Superior temporal gyrus (tissue), 1 donor: ENCODE results near the gene SPDEF.

Experiments
- DNase-seq: peaks from one replicate; pipeline ENCODE4 v3.0.0-alpha.2; 2016; ENCODE audit errors: extremely low spot score

SPDEF gene

GRCh38 chr6:34528996-34529664 lies 27.0 kb downstream of the SPDEF start:
- no peak for DNase-seq

GRCh38 chr6:34527751-34528670 lies 28.1 kb downstream of the SPDEF start:
- DNase-seq = no peak

GRCh38 chr6:34526992-34527728 lies 29.0 kb downstream of the SPDEF start:
- peak; percentile 81 for DNase-seq

GRCh38 chr6:34526241-34526972 lies 29.7 kb downstream of the SPDEF start:
- DNase-seq = no peak

- no peak for DNase-seq
These were observed 30.5 kb downstream of the SPDEF start for GRCh38 chr6:34525431-34526175.

DNA sequence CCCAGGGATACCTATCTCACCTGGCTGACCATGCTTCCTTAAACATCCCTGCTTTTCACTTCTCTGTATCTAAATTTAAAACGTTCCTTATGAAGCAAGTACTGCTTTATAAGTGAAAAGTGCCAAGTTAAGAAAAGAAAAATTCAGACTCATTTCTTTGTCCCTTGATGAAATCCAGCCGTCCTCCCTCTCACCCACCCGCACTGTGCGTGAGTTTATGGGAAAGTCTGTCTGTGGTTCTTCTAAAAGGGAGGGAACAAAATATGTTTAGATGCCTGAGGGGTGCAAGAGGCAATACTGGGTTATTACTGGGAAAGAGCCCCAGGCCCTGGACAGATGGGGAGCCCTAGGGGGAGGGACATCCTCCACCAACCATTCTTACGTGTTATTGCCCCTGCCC lies 31.2 kb downstream of the SPDEF start:
- no peak for DNase-seq

GRCh38 chr6:34524499-34524898 lies 31.6 kb downstream of the SPDEF start:
- DNase-seq = no peak

- no peak for DNase-seq
These were observed 32.5 kb downstream of the SPDEF start for GRCh38 chr6:34523441-34524206.

DNA sequence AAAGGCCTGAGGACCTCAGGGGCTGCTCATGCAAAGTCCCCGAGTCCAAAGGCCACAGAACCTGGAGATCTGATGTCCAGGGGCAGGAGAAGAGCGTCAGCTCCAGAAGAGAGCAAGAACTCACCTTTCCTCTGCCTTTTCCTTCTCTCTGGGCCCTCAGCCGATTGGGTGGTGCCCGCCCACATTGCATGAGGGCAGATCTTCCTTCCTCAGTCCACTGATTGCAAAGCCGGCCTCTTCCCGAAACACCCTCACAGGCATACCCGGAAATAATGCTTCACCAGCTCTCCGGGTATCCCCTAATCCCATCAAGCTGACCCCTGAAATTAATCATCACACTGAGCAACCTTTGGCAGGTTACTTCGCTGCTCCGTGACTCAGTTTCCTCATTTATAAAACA lies 33.4 kb downstream of the SPDEF start:
- no peak for DNase-seq

- no peak for DNase-seq
These were observed 34.5 kb downstream of the SPDEF start for GRCh38 chr6:34521463-34522285.

DNA sequence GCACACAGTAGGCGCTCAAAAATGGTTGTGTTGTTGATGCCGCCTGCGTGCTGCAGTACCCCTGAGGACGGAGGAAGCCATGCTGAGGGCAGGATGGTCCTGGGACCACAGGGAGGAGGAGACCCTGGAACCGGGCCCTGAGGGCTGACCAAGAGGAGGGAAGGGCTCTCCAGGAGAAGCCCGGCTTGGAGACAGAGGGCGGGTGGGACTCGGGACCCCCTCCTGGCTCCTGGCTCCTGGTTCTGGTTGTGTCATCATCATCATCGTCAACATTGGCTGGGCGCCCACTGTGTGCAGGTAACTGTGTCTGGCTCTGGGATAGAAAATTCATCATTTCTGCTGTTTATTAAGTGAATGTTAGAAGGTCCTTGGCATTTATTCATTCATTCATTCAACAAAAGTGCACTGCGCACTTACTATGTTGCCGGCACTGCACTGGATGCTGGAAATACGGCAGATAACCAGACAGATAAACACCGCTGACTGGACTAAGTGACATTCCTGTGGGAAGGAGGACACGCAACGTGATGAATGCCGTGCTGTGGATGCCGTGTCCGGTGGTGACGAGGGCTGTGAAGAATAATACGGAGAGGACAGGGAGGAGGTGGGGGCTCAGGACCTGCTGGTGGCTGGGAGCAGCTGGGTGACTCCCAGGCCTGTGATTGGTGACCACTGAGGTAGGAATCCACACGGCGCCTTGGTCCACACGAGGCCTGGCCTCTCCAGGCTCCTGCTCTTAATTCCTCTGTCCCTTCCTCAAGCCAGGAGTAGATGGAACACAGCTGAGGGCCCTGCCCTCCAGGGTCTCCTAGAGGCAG lies 35.3 kb downstream of the SPDEF start:
- DNase-seq = no peak

GRCh38 chr6:34519971-34520644 lies 36.0 kb downstream of the SPDEF start:
- no peak for DNase-seq

DNA sequence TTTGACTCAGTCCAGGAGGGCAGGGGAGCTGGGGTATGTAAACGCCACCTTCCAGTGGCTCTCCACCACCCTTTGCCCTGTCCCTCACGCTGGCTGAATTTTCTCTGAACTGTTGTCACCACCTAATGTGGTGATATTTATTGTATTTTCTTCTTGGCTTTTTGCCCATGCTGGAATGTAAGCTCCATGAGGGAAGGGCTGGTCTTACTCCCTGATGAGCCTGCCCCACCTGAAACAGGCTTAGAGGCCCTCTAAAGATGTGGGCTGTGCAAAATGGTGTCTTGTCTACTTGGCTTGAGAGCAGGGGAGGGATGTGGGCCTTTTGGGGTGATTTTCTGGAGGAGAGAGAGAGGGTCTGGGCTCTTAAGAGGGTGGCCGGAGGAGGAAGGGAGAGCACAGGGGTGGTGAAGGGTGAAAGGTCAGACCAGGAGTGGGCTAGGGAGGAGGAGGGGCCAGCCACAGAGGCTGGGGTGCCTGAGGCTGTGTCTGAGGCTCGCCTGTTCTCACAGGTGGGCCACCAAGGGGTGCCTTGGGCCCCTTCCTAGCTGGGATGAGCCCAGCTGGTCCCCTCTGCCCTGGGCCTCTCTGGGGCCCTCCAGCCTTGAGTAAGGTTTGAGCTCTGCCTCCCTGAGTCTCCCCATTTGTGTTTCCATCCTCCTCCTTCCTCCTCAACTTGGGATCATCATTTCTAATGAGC lies 37.3 kb downstream of the SPDEF start:
- no peak for DNase-seq

DNA sequence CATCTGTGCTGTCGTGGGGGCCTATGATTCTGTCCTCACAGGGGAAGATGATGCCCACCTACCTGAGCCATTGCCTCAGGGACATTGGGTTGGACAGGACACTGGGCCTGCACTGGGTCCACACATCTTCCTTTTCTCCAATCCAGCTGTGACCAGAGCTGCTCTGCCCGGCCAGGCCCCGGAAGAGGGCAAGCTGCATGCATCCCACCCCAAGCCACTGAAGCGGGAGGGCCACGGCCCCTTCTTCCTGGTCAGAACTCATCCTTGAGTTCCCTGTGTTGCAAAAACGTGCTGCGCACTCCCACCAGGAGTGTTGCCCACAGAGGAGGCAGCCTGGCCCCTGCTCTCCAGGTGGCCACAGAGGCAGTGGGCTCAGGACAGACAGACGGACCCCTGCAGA lies 38.2 kb downstream of the SPDEF start:
- DNase-seq = no peak

DNA sequence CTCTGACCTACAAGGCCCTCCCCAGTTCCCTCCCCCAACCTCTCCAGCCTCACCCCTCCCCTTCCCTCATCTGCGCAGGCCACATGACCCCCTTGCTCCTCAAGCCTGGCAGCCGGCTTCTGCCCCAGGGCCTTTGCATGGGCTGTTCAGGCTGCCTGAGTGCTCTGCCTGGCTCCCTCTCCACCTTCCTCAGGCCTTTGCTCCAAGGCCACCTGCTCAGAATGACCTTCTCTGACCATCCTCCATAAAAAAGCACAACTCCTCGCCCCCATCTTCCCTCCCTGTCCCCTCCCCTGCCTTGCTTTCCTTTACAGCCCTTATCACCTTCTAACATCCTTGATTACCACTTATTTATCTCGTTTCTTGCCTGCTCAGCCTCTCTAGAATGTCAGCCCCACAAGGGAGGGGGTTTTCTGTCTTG lies 38.7 kb downstream of the SPDEF start:
- no peak for DNase-seq

DNA sequence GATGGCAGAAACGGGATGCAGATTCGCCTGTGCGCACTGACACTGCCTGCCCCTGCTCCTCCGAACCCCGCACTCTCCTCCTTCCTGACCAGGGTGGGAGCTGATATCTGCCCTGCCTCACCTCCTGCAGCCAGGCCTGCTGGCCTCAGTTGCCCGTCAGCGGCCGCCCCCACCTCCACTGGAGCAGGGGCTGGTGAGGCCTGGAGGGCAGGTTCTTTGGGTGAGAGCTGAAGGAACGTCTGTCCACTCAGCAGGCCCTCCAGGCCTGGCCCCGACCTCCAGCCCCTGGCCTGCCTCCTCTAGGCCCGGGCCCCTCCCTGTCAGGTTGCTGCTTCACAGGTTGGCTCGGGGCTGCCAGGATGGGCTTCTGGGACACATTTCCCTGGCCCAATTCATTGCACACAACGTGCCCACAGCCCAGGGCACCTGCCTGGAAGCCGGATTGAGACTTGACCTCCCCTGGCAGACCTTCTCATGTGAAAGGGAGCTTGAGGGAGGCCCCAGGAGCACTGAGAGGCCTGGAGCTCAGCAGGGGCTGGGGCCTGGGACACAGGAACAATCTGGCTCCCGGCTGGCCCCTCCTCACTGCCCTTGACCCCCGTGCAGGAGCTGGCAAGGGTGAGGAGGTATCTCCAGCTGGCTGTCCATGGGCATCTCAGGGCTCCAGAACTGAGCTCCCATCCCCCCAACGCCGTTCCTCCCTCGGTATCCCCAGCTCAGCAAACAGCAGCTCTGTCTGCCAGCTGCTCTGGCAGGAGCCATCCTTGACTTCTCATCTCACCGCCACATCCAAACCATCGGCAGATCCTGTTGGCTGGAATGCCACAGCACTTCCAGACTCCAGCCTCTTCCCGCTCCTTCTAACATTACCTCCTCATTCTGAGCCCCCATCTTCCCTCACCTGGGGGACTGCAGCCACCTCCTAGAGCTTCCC lies 39.5 kb downstream of the SPDEF start:
- no peak for DNase-seq
